LoVo (cell line): ENCODE measurements around the gene MRPL9.

ENCODE experiments used
- DNase-seq: peaks from one replicate; pipeline ENCODE4 v3.0.0-alpha.2; 2016; ENCODE audit warnings: low spot score

MRPL9 gene

GRCh38 chr1:151711044-151711800 is 52.1 kb downstream of the MRPL9 start:
- no peak for DNase-seq

DNA sequence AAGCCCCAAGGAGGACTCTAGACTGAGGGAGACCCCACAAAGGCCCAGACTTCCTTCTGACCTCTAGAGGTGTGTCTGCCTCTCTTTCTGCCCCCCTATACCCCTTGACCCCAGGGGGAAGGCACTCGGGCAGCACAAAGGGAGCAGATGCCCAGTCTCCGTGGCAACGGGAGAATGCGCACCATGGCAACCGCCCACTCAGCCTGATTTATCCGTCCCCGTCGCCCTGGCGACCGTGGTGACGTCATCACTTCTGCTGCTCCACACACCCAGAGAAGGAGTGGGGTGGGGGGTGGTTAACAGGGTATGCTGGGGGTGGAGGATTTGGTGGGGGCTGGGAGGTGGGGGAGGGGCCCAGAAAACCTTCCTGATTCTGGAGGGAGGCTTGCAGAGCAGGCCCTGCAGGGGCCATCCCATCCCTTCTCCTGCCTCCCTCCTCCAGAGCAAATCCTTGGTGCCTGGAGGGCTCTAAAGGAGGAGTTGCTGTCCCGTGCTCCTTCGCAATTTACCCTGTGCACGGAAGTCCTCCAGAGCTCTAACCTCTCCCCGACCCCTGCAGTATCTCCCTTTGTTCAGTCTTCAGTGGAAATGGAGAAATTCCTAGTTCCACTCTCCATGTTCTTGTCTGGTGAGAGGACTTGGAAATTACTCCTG is 53.0 kb downstream of the MRPL9 start:
- no peak for DNase-seq
